Liver (tissue), 9 donors: Measurements from ENCODE around the gene CDC42BPG. TPM values are rescaled to one million over a fixed set of nuclear protein-coding genes. Genes with fewer than 3 reads are reported as not detected.

Experiments
- DNase-seq: peaks from one replicate; pipeline ENCODE4 v3.0.0-alpha.2; 2017; ENCODE audit warnings: low spot score
- H3K27ac ChIP-seq, 2 donors: one replicate each; pipeline ENCODE4 v1.7.0; 2013; ENCODE audit warnings: inconsistent platforms in 2 of 2, low read length in 2 of 2, control low read depth in 1 of 2, low read depth in 1 of 2, mild to moderate bottlenecking in 1 of 2
- H3K27me3 ChIP-seq, 4 donors: one replicate each; pipeline versions ENCODE4 v1.6.1 to v1.7.0; 2013; ENCODE audit warnings: low read length in 3 of 4, inconsistent platforms in 1 of 4, mild to moderate bottlenecking in 1 of 4, moderate library complexity in 1 of 4; ENCODE audit not compliant: control insufficient read depth in 4 of 4, insufficient read depth in 4 of 4
- H3K36me3 ChIP-seq, 4 donors: one replicate each; pipeline versions ENCODE4 v1.6.1 to v1.7.0; 2013; ENCODE audit warnings: low read length in 3 of 4, mild to moderate bottlenecking in 3 of 4, low read depth in 1 of 4, moderate library complexity in 1 of 4; ENCODE audit not compliant: control insufficient read depth in 4 of 4, insufficient read depth in 3 of 4
- H3K4me1 ChIP-seq, 4 donors: one replicate each; pipeline versions ENCODE4 v1.6.1 to v1.7.0; 2013; ENCODE audit warnings: low read length in 3 of 4, mild to moderate bottlenecking in 3 of 4, moderate library complexity in 1 of 4; ENCODE audit not compliant: control insufficient read depth in 4 of 4, insufficient read depth in 4 of 4
- H3K4me3 ChIP-seq, 3 donors: one replicate each; pipeline versions ENCODE4 v1.6.1 to v1.7.0; 2013; ENCODE audit warnings: low read length in 3 of 3, control low read depth in 1 of 3, low read depth in 1 of 3, mild to moderate bottlenecking in 1 of 3
- H3K9ac ChIP-seq, 2 donors: one replicate each; pipeline ENCODE4 v1.7.0; 2013; ENCODE audit warnings: low read length in 2 of 2, mild to moderate bottlenecking in 2 of 2, moderate library complexity in 2 of 2, control low read depth in 1 of 2, low read depth in 1 of 2
- H3K9me3 ChIP-seq, 4 donors: one replicate each; pipeline versions ENCODE4 v1.6.1 to v1.7.0; 2013; ENCODE audit warnings: low read length in 3 of 4; ENCODE audit not compliant: control insufficient read depth in 4 of 4
- EGR1 ChIP-seq, 2 donors: IDR thresholded peaks; 2 replicates each; pipeline ENCODE4 v1.6.1; 2016 to 2018; ENCODE audit warnings: antibody characterized with exemption in 2 of 2, low read depth in 2 of 2
- FOXA1 ChIP-seq: IDR thresholded peaks from 2 replicates; pipeline ENCODE4 v1.6.1; 2016; ENCODE audit warnings: antibody characterized with exemption
- FOXA2 ChIP-seq: IDR thresholded peaks from 2 replicates; pipeline ENCODE4 v1.6.1; 2016; ENCODE audit warnings: antibody characterized with exemption
- GABPA ChIP-seq, 2 donors: IDR thresholded peaks in 1 of 2; conservative IDR thresholded peaks in 1 of 2; 2 replicates each; pipeline ENCODE4 v1.6.1; 2016; ENCODE audit warnings: antibody characterized with exemption in 2 of 2, mild to moderate bottlenecking in 1 of 2, moderate library complexity in 1 of 2
- HNF4A ChIP-seq, 2 donors: conservative IDR thresholded peaks; 2 replicates each; pipeline ENCODE4 v1.6.1; 2016; ENCODE audit warnings: antibody characterized with exemption in 2 of 2, mild to moderate bottlenecking in 2 of 2
- HNF4G ChIP-seq: IDR thresholded peaks from 2 replicates; pipeline ENCODE4 v1.6.1; 2016; ENCODE audit warnings: antibody characterized with exemption
- JUND ChIP-seq, 2 donors: IDR thresholded peaks; 2 replicates each; pipeline ENCODE4 v1.6.1; 2016; ENCODE audit warnings: antibody characterized with exemption in 2 of 2
- NR2F2 ChIP-seq: IDR thresholded peaks from 2 replicates; pipeline ENCODE4 v1.6.1; 2016; ENCODE audit warnings: antibody characterized with exemption
- RAD21 ChIP-seq, 2 donors: IDR thresholded peaks; 2 replicates each; pipeline ENCODE4 v1.6.1; 2016; ENCODE audit warnings: antibody characterized with exemption in 2 of 2, mild to moderate bottlenecking in 2 of 2
- RXRA ChIP-seq, 2 donors: IDR thresholded peaks; 2 replicates each; pipeline ENCODE4 v1.6.1; 2017 to 2018; ENCODE audit warnings: antibody characterized with exemption in 2 of 2, mild to moderate bottlenecking in 1 of 2
- SP1 ChIP-seq: IDR thresholded peaks from 2 replicates; pipeline ENCODE4 v1.6.1; 2018; ENCODE audit warnings: antibody characterized with exemption, mild to moderate bottlenecking
- TAF1 ChIP-seq: conservative IDR thresholded peaks from 2 replicates; pipeline ENCODE4 v1.6.1; 2016; ENCODE audit warnings: antibody characterized with exemption, mild to moderate bottlenecking
- YY1 ChIP-seq: IDR thresholded peaks from 2 replicates; pipeline ENCODE4 v1.6.1; 2016; ENCODE audit warnings: antibody characterized with exemption, mild to moderate bottlenecking
- WGBS: extraction: QIAGEN DNeasy Blood & Tissue Kit; methylation state at CpG from one replicate; pipeline ENCODE4 v1.1.7; 2013; 5-methylcytosine and 5-hydroxymethylcytosine counted together
- polyA plus RNA-seq, 2 donors: library from polyadenylated mRNA; stranded (reverse) in 1 of 2; unstranded in 1 of 2; fragments of 200-250 nt in 1 of 2; fragments of >200 nt in 1 of 2; fragmentation: Nextera tagmentation in 1 of 2; extraction: Ambion mirVana in 1 of 2; gene quantifications; one replicate each; pipeline versions ENCODE4 v1.2.1 to v1.2.3, GENCODE V29; 2013 to 2015
- total RNA-seq, 2 donors: library from RNA; depleted of rRNA; stranded (reverse); fragments of >200 nt; gene quantifications; one replicate each; pipeline ENCODE4 v1.2.3, GENCODE V29; 2014
- TF ChIP-seq, protein P1 (sequence below): fragments of 150-350 bp; IDR thresholded peaks from 2 replicates; pipeline ENCODE4 v1.5.1; 2017; ENCODE audit warnings: improper control_type of control experiment, low read depth, low read length; ENCODE audit not compliant: missing input control
- TF ChIP-seq, protein P2 (sequence below): IDR thresholded peaks from 2 replicates; pipeline ENCODE4 v1.6.1; 2016; ENCODE audit warnings: antibody characterized with exemption
- TF ChIP-seq, protein P3 (sequence below): IDR thresholded peaks from 2 replicates; pipeline ENCODE4 v1.6.1; 2016; ENCODE audit warnings: antibody characterized with exemption
- TF ChIP-seq, protein P4 (sequence below): IDR thresholded peaks from 2 replicates; pipeline ENCODE4 v1.6.1; 2016; ENCODE audit warnings: antibody characterized with exemption, mild to moderate bottlenecking
- TF ChIP-seq, protein P5 (sequence below): IDR thresholded peaks from 2 replicates; pipeline ENCODE4 v1.6.1; 2016; ENCODE audit warnings: antibody characterized with exemption
- donor health status: healthy.
- donor health status: healthy.
- donor health status: healthy.
- donor health status: healthy.
- donor health status: healthy.

The CDC42BPG gene
- total and polyA plus RNA-seq, 4 donors = 0.18 to 1.2 (median 0.58) TPM

DNA sequence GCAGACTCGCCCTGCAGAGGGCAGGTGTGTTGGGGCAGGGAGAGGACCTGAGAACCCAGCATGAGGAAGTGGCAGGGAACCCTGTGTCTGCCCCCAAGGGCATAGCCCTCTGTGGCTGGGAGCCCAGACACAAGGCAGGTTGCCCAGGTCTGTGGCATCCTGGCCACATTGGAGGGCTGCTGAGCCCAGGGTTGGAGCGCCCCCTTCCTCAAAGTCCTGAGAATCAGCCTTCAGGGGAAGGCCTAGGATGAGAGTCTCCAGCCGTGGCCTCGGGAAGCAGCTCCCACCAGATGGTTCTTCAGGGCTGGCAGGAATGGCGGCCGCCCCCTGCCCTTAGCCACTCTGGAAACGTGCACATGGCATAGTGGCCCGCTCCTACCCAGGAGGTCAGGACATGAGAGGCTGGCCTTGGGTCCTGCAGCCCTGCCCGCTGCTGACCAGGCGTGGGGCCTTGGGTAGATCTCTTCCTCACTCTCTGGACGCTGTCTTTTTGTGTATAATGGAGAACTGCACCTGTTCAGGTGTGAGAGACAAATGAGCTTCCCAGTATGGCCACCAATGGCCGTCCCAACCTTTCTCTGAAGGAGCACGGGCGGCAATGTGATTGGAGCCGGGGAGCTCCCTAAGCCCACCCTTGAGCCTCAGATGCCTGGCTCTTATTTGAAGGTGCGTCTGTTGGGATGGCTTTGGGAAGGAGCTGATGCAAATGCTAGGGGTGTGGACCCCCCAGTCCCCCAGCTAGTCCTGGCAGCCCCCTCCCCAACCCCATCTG is 4.6 kb upstream of the CDC42BPG start:
- no peak overlapping the region for H3K9ac ChIP-seq
- peaks cover 0 to 2% (median under 1%) of the 10 kb centered on the region in 4 donors for H3K36me3 ChIP-seq
- no peaks in the 10 kb centered on the region for H3K9me3 ChIP-seq
- TF ChIP-seq HNF4A (conservative IDR thresholded peaks at IDR 0.05) = peak; percentile 58 to 74
- TF ChIP-seq YY1 = peak; percentile 33
- TF ChIP-seq EGR1 (IDR thresholded peaks at IDR 0.05; ENCODE audit: low read depth in 2 of 2) = no peak
- no peak for TF ChIP-seq FOXA2
- TF ChIP-seq FOXA1 = no peak
- TF ChIP-seq TAF1 = no peak
- TF ChIP-seq HNF4G = no peak
- TF ChIP-seq, protein P1, sequence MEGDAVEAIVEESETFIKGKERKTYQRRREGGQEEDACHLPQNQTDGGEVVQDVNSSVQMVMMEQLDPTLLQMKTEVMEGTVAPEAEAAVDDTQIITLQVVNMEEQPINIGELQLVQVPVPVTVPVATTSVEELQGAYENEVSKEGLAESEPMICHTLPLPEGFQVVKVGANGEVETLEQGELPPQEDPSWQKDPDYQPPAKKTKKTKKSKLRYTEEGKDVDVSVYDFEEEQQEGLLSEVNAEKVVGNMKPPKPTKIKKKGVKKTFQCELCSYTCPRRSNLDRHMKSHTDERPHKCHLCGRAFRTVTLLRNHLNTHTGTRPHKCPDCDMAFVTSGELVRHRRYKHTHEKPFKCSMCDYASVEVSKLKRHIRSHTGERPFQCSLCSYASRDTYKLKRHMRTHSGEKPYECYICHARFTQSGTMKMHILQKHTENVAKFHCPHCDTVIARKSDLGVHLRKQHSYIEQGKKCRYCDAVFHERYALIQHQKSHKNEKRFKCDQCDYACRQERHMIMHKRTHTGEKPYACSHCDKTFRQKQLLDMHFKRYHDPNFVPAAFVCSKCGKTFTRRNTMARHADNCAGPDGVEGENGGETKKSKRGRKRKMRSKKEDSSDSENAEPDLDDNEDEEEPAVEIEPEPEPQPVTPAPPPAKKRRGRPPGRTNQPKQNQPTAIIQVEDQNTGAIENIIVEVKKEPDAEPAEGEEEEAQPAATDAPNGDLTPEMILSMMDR = peak; percentile 18
- TF ChIP-seq RAD21 (IDR thresholded peaks at IDR 0.05) = peak; percentile 65 to 67
- TF ChIP-seq, protein P2, sequence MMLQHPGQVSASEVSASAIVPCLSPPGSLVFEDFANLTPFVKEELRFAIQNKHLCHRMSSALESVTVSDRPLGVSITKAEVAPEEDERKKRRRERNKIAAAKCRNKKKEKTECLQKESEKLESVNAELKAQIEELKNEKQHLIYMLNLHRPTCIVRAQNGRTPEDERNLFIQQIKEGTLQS = no peak
- TF ChIP-seq RXRA (IDR thresholded peaks at IDR 0.05) = peak; percentile 99
- TF ChIP-seq, protein P3, sequence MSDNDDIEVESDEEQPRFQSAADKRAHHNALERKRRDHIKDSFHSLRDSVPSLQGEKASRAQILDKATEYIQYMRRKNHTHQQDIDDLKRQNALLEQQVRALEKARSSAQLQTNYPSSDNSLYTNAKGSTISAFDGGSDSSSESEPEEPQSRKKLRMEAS = no peak
- TF ChIP-seq, protein P4, sequence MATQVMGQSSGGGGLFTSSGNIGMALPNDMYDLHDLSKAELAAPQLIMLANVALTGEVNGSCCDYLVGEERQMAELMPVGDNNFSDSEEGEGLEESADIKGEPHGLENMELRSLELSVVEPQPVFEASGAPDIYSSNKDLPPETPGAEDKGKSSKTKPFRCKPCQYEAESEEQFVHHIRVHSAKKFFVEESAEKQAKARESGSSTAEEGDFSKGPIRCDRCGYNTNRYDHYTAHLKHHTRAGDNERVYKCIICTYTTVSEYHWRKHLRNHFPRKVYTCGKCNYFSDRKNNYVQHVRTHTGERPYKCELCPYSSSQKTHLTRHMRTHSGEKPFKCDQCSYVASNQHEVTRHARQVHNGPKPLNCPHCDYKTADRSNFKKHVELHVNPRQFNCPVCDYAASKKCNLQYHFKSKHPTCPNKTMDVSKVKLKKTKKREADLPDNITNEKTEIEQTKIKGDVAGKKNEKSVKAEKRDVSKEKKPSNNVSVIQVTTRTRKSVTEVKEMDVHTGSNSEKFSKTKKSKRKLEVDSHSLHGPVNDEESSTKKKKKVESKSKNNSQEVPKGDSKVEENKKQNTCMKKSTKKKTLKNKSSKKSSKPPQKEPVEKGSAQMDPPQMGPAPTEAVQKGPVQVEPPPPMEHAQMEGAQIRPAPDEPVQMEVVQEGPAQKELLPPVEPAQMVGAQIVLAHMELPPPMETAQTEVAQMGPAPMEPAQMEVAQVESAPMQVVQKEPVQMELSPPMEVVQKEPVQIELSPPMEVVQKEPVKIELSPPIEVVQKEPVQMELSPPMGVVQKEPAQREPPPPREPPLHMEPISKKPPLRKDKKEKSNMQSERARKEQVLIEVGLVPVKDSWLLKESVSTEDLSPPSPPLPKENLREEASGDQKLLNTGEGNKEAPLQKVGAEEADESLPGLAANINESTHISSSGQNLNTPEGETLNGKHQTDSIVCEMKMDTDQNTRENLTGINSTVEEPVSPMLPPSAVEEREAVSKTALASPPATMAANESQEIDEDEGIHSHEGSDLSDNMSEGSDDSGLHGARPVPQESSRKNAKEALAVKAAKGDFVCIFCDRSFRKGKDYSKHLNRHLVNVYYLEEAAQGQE = peak; percentile 31
- TF ChIP-seq NR2F2 = no peak
- peak in 1 of 2 donors; percentile 12 for TF ChIP-seq JUND (IDR thresholded peaks at IDR 0.05)
- TF ChIP-seq, protein P5, sequence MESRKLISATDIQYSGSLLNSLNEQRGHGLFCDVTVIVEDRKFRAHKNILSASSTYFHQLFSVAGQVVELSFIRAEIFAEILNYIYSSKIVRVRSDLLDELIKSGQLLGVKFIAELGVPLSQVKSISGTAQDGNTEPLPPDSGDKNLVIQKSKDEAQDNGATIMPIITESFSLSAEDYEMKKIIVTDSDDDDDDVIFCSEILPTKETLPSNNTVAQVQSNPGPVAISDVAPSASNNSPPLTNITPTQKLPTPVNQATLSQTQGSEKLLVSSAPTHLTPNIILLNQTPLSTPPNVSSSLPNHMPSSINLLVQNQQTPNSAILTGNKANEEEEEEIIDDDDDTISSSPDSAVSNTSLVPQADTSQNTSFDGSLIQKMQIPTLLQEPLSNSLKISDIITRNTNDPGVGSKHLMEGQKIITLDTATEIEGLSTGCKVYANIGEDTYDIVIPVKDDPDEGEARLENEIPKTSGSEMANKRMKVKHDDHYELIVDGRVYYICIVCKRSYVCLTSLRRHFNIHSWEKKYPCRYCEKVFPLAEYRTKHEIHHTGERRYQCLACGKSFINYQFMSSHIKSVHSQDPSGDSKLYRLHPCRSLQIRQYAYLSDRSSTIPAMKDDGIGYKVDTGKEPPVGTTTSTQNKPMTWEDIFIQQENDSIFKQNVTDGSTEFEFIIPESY = no peak
- peak in 1 of 2 donors; percentile 6 for TF ChIP-seq GABPA (IDR thresholded peaks at IDR 0.05 in 1 of 2, conservative IDR thresholded peaks at IDR 0.05 in 1 of 2)
- peak; percentile 59 for TF ChIP-seq SP1
- no peaks in the 10 kb centered on the region for H3K27me3 ChIP-seq
- peaks cover 16 to 41% (median 29%) of the 10 kb centered on the region in 4 donors for H3K4me1 ChIP-seq
- 66% methylated on average over 16 of the region's 16 CpGs for WGBS
- DNase-seq = no peak
- peak overlapping the region; percentile 11 to 73 for H3K27ac ChIP-seq
- no peak overlapping the region for H3K4me3 ChIP-seq
